ENCODE data around the gene MLXIP. TPM values are rescaled to one million over a fixed set of nuclear protein-coding genes. Genes with fewer than 3 reads are reported as not detected.
A peak's percentile ranks its signal among the peaks of the same experiment; 100 is the strongest.

MLXIP gene
- total and polyA plus RNA-seq, 4 donors = 29.1 to 58.8 (median 38.8) TPM

- DNase-seq = peak; percentile 92 to 96 (median 95)
Measured at GRCh38 chr12:122064025-122064777, 14.4 kb upstream of the MLXIP start.

GRCh38 chr12:122064780-122065588, 13.6 kb upstream of the MLXIP start:
- Histone ChIP-seq H3K36me3 (ENCODE audit: control insufficient read depth in 4 of 4, insufficient read depth in 4 of 4, low read length in 4 of 4) (peaks cover 0 to 2% (median 0%) of the 10 kb centered on the region in 4 donors), H3K27ac (ENCODE audit: low read depth in 1 of 2, low read length in 1 of 2) (peak overlapping the region in 1 of 2 donors; percentile 2), H3K4me1 (ENCODE audit: control insufficient read depth in 5 of 5, insufficient read depth in 5 of 5, low read length in 5 of 5) (peaks cover 0 to 64% (median 41%) of the 10 kb centered on the region in 5 donors), H3K9me3 (ENCODE audit: control insufficient read depth in 4 of 4, insufficient read depth in 3 of 4, low read length in 3 of 4) (no peaks in the 10 kb centered on the region), H3K4me3 (no peak overlapping the region), H3K27me3 (ENCODE audit: control insufficient read depth in 3 of 3, insufficient read depth in 3 of 3, low read length in 2 of 3) (no peaks in the 10 kb centered on the region), H3K9ac (ENCODE audit: insufficient read depth in 1 of 2, low read length in 2 of 2) (peak overlapping the region in 1 of 2 donors; percentile 30)
- no peak for TF ChIP-seq CTCF (IDR thresholded peaks at IDR 0.05; ENCODE audit: control extremely low read depth, extremely low read depth)
- 77 to 81% methylated on average over 16 of the region's 16 CpGs for WGBS, 2 donors
- no peak for ATAC-seq (ENCODE audit: insufficient read depth, low FRiP score)
- DNase-seq = peak in 1 of 3 donors; percentile 46

More at GRCh38 chr12:122064025-122064777, 14.4 kb upstream of the MLXIP start:
- no peaks in the 10 kb centered on the region for H3K27me3 ChIP-seq (ENCODE audit: control insufficient read depth in 3 of 3, insufficient read depth in 3 of 3, low read length in 2 of 3)
- H3K27ac ChIP-seq (ENCODE audit: low read depth in 1 of 2, low read length in 1 of 2) = peak overlapping the region; percentile 55 to 81
- no peaks in the 10 kb centered on the region for H3K9me3 ChIP-seq (ENCODE audit: control insufficient read depth in 4 of 4, insufficient read depth in 3 of 4, low read length in 3 of 4)
- H3K9ac ChIP-seq (ENCODE audit: insufficient read depth in 1 of 2, low read length in 2 of 2) = peak overlapping the region in 1 of 2 donors; percentile 30
- WGBS, 2 donors = 61 to 67% methylated on average over 14 of the region's 14 CpGs
- peak; percentile 72 for ATAC-seq (ENCODE audit: insufficient read depth, low FRiP score)
- TF ChIP-seq CTCF (IDR thresholded peaks at IDR 0.05; ENCODE audit: control extremely low read depth, extremely low read depth) = no peak
- H3K4me3 ChIP-seq = no peak overlapping the region
- peaks cover 0 to 6% (median under 1%) of the 10 kb centered on the region in 4 donors for H3K36me3 ChIP-seq (ENCODE audit: control insufficient read depth in 4 of 4, insufficient read depth in 4 of 4, low read length in 4 of 4)
- H3K4me1 ChIP-seq (ENCODE audit: control insufficient read depth in 5 of 5, insufficient read depth in 5 of 5, low read length in 5 of 5) = peaks cover 0 to 70% (median 43%) of the 10 kb centered on the region in 5 donors

- H3K27ac ChIP-seq (ENCODE audit: low read depth in 1 of 2, low read length in 1 of 2) = no peak overlapping the region
- no peaks in the 10 kb centered on the region for H3K9me3 ChIP-seq (ENCODE audit: control insufficient read depth in 4 of 4, insufficient read depth in 3 of 4, low read length in 3 of 4)
- H3K4me1 ChIP-seq (ENCODE audit: control insufficient read depth in 5 of 5, insufficient read depth in 5 of 5, low read length in 5 of 5) = peaks cover 0 to 48% (median 32%) of the 10 kb centered on the region in 5 donors
- no peak for ATAC-seq (ENCODE audit: insufficient read depth, low FRiP score)
- H3K9ac ChIP-seq (ENCODE audit: insufficient read depth in 1 of 2, low read length in 2 of 2) = no peak overlapping the region
- DNase-seq = no peak
- WGBS, 2 donors = 87 to 95% methylated on average over 5 of the region's 5 CpGs
- H3K4me3 ChIP-seq = no peak overlapping the region
- TF ChIP-seq CTCF (IDR thresholded peaks at IDR 0.05; ENCODE audit: control extremely low read depth, extremely low read depth) = no peak
- no peaks in the 10 kb centered on the region for H3K36me3 ChIP-seq (ENCODE audit: control insufficient read depth in 4 of 4, insufficient read depth in 4 of 4, low read length in 4 of 4)
- no peaks in the 10 kb centered on the region for H3K27me3 ChIP-seq (ENCODE audit: control insufficient read depth in 3 of 3, insufficient read depth in 3 of 3, low read length in 2 of 3)
Measured at GRCh38 chr12:122067548-122067947, 11.0 kb upstream of the MLXIP start.

All from lung (tissue), 12 donors.